Neuronal stem cell (in vitro differentiated cells): ENCODE data around the gene SORL1.

ENCODE experiments used
- DNase-seq: peaks from one replicate; pipeline ENCODE4 v3.0.0-alpha.2; 2013; ENCODE audit warnings: low spot score
- H2AFZ ChIP-seq: one replicate; pipeline ENCODE4 v1.6.1; 2013; ENCODE audit warnings: mild to moderate bottlenecking, low read length, inconsistent platforms
- H2AK5ac ChIP-seq: 2 replicates; pipeline ENCODE4 v1.6.1; 2013; ENCODE audit warnings: low read depth, mild to moderate bottlenecking, inconsistent platforms, low read length, moderate library complexity, mixed read lengths
- H2BK120ac ChIP-seq: 2 replicates; pipeline ENCODE4 v1.6.1; 2013; ENCODE audit warnings: low read depth, mild to moderate bottlenecking, inconsistent platforms, low read length, moderate library complexity, mixed read lengths
- H2BK12ac ChIP-seq: one replicate; pipeline ENCODE4 v1.6.1; 2013; ENCODE audit warnings: low read length, inconsistent platforms
- H2BK15ac ChIP-seq: 2 replicates; pipeline ENCODE4 v1.6.1; 2013; ENCODE audit warnings: mild to moderate bottlenecking, low read length, inconsistent platforms, mixed read lengths
- H2BK5ac ChIP-seq: one replicate; pipeline ENCODE4 v1.6.1; 2013; ENCODE audit warnings: inconsistent platforms, mild to moderate bottlenecking, low read length, moderate library complexity
- H3K14ac ChIP-seq: one replicate; pipeline ENCODE4 v1.6.1; 2013; ENCODE audit warnings: low read length, inconsistent platforms
- H3K18ac ChIP-seq: 2 replicates; pipeline ENCODE4 v1.6.1; 2013; ENCODE audit warnings: low read length, inconsistent platforms
- H3K23ac ChIP-seq: 2 replicates; pipeline ENCODE4 v1.6.1; 2013; ENCODE audit warnings: low read depth, mild to moderate bottlenecking, mixed read lengths, low read length, inconsistent platforms; ENCODE audit not compliant: poor library complexity
- H3K27ac ChIP-seq: replicated peaks from 3 replicates; pipeline ENCODE4 v1.5.1; 2013; ENCODE audit warnings: low read length, inconsistent platforms
- H3K27me3 ChIP-seq, 3 experiments: 2 replicates each; pipeline ENCODE4 v1.6.1; 2013; ENCODE audit warnings: low read length in 3 of 3, mild to moderate bottlenecking in 2 of 3, inconsistent platforms in 1 of 3, low read depth in 1 of 3, mixed read lengths in 1 of 3, moderate library complexity in 1 of 3; ENCODE audit not compliant: control insufficient read depth in 3 of 3, insufficient read depth in 3 of 3
- H3K36me3 ChIP-seq, 2 donors: replicated peaks in 1 of 2; 2 replicates each; pipeline ENCODE4 v1.6.1; 2013; ENCODE audit warnings: low read length in 2 of 2; ENCODE audit not compliant: control insufficient read depth in 2 of 2, insufficient read depth in 2 of 2
- H3K4ac ChIP-seq: 2 replicates; pipeline ENCODE4 v1.6.1; 2013; ENCODE audit warnings: inconsistent platforms, mild to moderate bottlenecking, low read length, moderate library complexity
- H3K4me1 ChIP-seq, 2 donors: 1 replicate in 1 of 2; 2 replicates in 1 of 2; pipeline ENCODE4 v1.6.1; 2013; ENCODE audit warnings: low read length in 2 of 2, low read depth in 1 of 2; ENCODE audit not compliant: control insufficient read depth in 2 of 2, insufficient read depth in 1 of 2
- H3K4me2 ChIP-seq: one replicate; pipeline ENCODE4 v1.6.1; 2013; ENCODE audit warnings: mild to moderate bottlenecking, low read length, inconsistent platforms; ENCODE audit not compliant: insufficient read depth, poor library complexity, severe bottlenecking
- H3K4me3 ChIP-seq, 2 donors: 2 replicates each; pipeline ENCODE4 v1.5.1; 2013; ENCODE audit warnings: low read length in 2 of 2, mild to moderate bottlenecking in 2 of 2, inconsistent platforms in 1 of 2, moderate library complexity in 1 of 2
- H3K79me1 ChIP-seq: one replicate; pipeline ENCODE4 v1.6.1; 2013; ENCODE audit warnings: low read depth, mild to moderate bottlenecking, inconsistent platforms, low read length, moderate library complexity
- H3K9ac ChIP-seq: one replicate; pipeline ENCODE4 v1.6.1; 2013; ENCODE audit warnings: mild to moderate bottlenecking, low read depth, low read length, inconsistent platforms; ENCODE audit not compliant: poor library complexity
- H3K9me3 ChIP-seq, 2 donors: replicated peaks in 1 of 2; 2 replicates each; pipeline versions ENCODE3 to v1.6.1; 2013; ENCODE audit warnings: low read length in 2 of 2, mild to moderate bottlenecking in 2 of 2, inconsistent platforms in 1 of 2, low read depth in 1 of 2, mixed read lengths in 1 of 2, moderate library complexity in 1 of 2; ENCODE audit not compliant: control insufficient read depth in 2 of 2, insufficient read depth in 1 of 2
- H4K8ac ChIP-seq: one replicate; pipeline ENCODE4 v1.6.1; 2013; ENCODE audit warnings: low read depth, mild to moderate bottlenecking, inconsistent platforms, low read length, moderate library complexity
- H4K91ac ChIP-seq: one replicate; pipeline ENCODE4 v1.6.1; 2013; ENCODE audit warnings: low read length, low read depth, mild to moderate bottlenecking, inconsistent platforms; ENCODE audit not compliant: poor library complexity
- WGBS, 2 donors: extraction: QIAGEN DNeasy Blood & Tissue Kit; methylation state at CpG; one replicate each; pipeline ENCODE4 v1.1.7; 2013; ENCODE audit warnings: missing lambda C conversion rate in 2 of 2, mixed read lengths in 1 of 2; ENCODE audit not compliant: insufficient read length in 2 of 2, insufficient replicate concordance in 1 of 2; ENCODE audit errors: extremely low coverage in 2 of 2; 5-methylcytosine and 5-hydroxymethylcytosine counted together

The SORL1 gene

GRCh38 chr11:121453589-121454299 is 1.6 kb downstream of the SORL1 start:
- DNase-seq = no peak
- H3K4me2 ChIP-seq = peak overlapping the region; percentile 2
- H3K23ac ChIP-seq = no peak overlapping the region
- peak overlapping the region in 1 of 2 donors; percentile 92 for H3K4me3 ChIP-seq
- WGBS, 2 donors = no CpG with 5 or more reads among the region's 6 CpGs
- peaks cover 9 to 14% of the 10 kb centered on the region in 2 donors for H3K4me1 ChIP-seq
- no peaks in the 10 kb centered on the region for H3K79me1 ChIP-seq
- H4K91ac ChIP-seq = no peak overlapping the region
- H2BK120ac ChIP-seq = no peak overlapping the region
- no peak overlapping the region for H2BK15ac ChIP-seq
- H4K8ac ChIP-seq = no peak overlapping the region
- no peaks in the 10 kb centered on the region for H3K36me3 ChIP-seq
- no peak overlapping the region for H3K4ac ChIP-seq
- H3K18ac ChIP-seq = no peak overlapping the region
- no peaks in the 10 kb centered on the region for H3K27me3 ChIP-seq
- H2BK12ac ChIP-seq = no peak overlapping the region
- no peak overlapping the region for H2AFZ ChIP-seq
- H3K14ac ChIP-seq = no peak overlapping the region
- H3K9ac ChIP-seq = no peak overlapping the region
- H2AK5ac ChIP-seq = no peak overlapping the region
- no peak overlapping the region for H3K27ac ChIP-seq
- H2BK5ac ChIP-seq = no peak overlapping the region
- peaks cover 0 to under 1% of the 10 kb centered on the region in 2 donors for H3K9me3 ChIP-seq

GRCh38 chr11:121455115-121455514 is 3.0 kb downstream of the SORL1 start:
- no peak overlapping the region for H3K4me2 ChIP-seq
- no peak overlapping the region for H2BK5ac ChIP-seq
- peaks cover 11 to 14% of the 10 kb centered on the region in 2 donors for H3K4me1 ChIP-seq
- no peak overlapping the region for H2AK5ac ChIP-seq
- H3K14ac ChIP-seq = no peak overlapping the region
- no peaks in the 10 kb centered on the region for H3K36me3 ChIP-seq
- no peak for DNase-seq
- no peak overlapping the region for H3K9ac ChIP-seq
- H3K27ac ChIP-seq = no peak overlapping the region
- no peak overlapping the region for H2AFZ ChIP-seq
- H4K8ac ChIP-seq = no peak overlapping the region
- H2BK120ac ChIP-seq = no peak overlapping the region
- no peak overlapping the region for H3K4ac ChIP-seq
- H3K4me3 ChIP-seq = no peak overlapping the region
- no peak overlapping the region for H3K18ac ChIP-seq
- H3K27me3 ChIP-seq = no peaks in the 10 kb centered on the region
- H3K9me3 ChIP-seq = no peaks in the 10 kb centered on the region
- H2BK12ac ChIP-seq = no peak overlapping the region
- H3K79me1 ChIP-seq = no peaks in the 10 kb centered on the region
- WGBS, 2 donors = no CpG with 5 or more reads among the region's 3 CpGs
- no peak overlapping the region for H3K23ac ChIP-seq
- no peak overlapping the region for H4K91ac ChIP-seq
- no peak overlapping the region for H2BK15ac ChIP-seq

- no peak overlapping the region for H3K23ac ChIP-seq
- no peak overlapping the region for H2AFZ ChIP-seq
- no peak overlapping the region for H3K27ac ChIP-seq
- no peak overlapping the region for H4K91ac ChIP-seq
- H4K8ac ChIP-seq = no peak overlapping the region
- no peak overlapping the region for H3K4me3 ChIP-seq
- no peak overlapping the region for H2BK120ac ChIP-seq
- no peak for DNase-seq
- H3K9ac ChIP-seq = no peak overlapping the region
- H3K79me1 ChIP-seq = no peaks in the 10 kb centered on the region
- no peak overlapping the region for H3K14ac ChIP-seq
- H2BK12ac ChIP-seq = no peak overlapping the region
- no peaks in the 10 kb centered on the region for H3K36me3 ChIP-seq
- no CpG with 5 or more reads among the region's 2 CpGs for WGBS, 2 donors
- no peaks in the 10 kb centered on the region for H3K9me3 ChIP-seq
- H2AK5ac ChIP-seq = no peak overlapping the region
- H3K4me1 ChIP-seq = peaks cover 11 to 13% of the 10 kb centered on the region in 2 donors
- H3K18ac ChIP-seq = no peak overlapping the region
- no peak overlapping the region for H3K4ac ChIP-seq
- no peak overlapping the region for H2BK15ac ChIP-seq
- H3K4me2 ChIP-seq = no peak overlapping the region
- H2BK5ac ChIP-seq = no peak overlapping the region
- H3K27me3 ChIP-seq = no peaks in the 10 kb centered on the region
These were observed 4.0 kb downstream of the SORL1 start for GRCh38 chr11:121456151-121456550.

GRCh38 chr11:121456816-121457431 is 4.8 kb downstream of the SORL1 start:
- Histone ChIP-seq H3K9me3 (no peaks in the 10 kb centered on the region), H2BK15ac (no peak overlapping the region), H2AK5ac (no peak overlapping the region), H4K91ac (no peak overlapping the region), H2BK5ac (no peak overlapping the region), H3K18ac (no peak overlapping the region), H3K23ac (no peak overlapping the region), H3K27me3 (no peaks in the 10 kb centered on the region), H3K9ac (no peak overlapping the region), H2BK12ac (no peak overlapping the region), H3K14ac (no peak overlapping the region), H2AFZ (no peak overlapping the region), H4K8ac (no peak overlapping the region), H3K4me3 (no peak overlapping the region), H3K4me1 (peaks cover 7% of the 10 kb centered on the region in 2 donors), H3K27ac (no peak overlapping the region), H3K36me3 (no peaks in the 10 kb centered on the region), H3K4me2 (no peak overlapping the region), H3K4ac (no peak overlapping the region), H2BK120ac (no peak overlapping the region), H3K79me1 (no peaks in the 10 kb centered on the region)
- WGBS, 2 donors = 100% methylated on average over 1 to 2 of the region's 11 CpGs
- DNase-seq = no peak
